Esophagus muscularis mucosa (tissue), 4 donors: ENCODE measurements around the gene DAB1. TPM values are rescaled to one million over a fixed set of nuclear protein-coding genes. Genes with fewer than 3 reads are reported as not detected.

Experiments
- DNase-seq: peaks from one replicate; pipeline ENCODE4 v3.0.0-alpha.2; 2017; ENCODE audit errors: extremely low spot score
- H3K27ac ChIP-seq, 4 donors: fragments of 200-600 bp; sonication (generic); replicated peaks in 1 of 4; 1 replicate in 3 of 4; 2 replicates in 1 of 4; pipeline ENCODE4 v1.5.1; 2016 to 2019; ENCODE audit warnings: mild to moderate bottlenecking in 1 of 4
- H3K27me3 ChIP-seq, 4 donors: fragments of 200-600 bp; sonication (generic); one replicate each; pipeline versions ENCODE4 v1.5.1 to v1.6.0; 2016 to 2019
- H3K36me3 ChIP-seq, 4 donors: fragments of 200-600 bp; sonication (generic); one replicate each; pipeline ENCODE4 v1.5.1; 2016 to 2019
- H3K4me1 ChIP-seq, 4 donors: fragments of 200-600 bp; sonication (generic); one replicate each; pipeline ENCODE4 v1.5.1; 2016 to 2019
- H3K4me3 ChIP-seq, 4 donors: fragments of 200-600 bp; sonication (generic); 1 replicate in 2 of 4; 2 replicates in 2 of 4; pipeline ENCODE4 v1.5.1; 2016 to 2019; ENCODE audit warnings: mild to moderate bottlenecking in 4 of 4, moderate library complexity in 1 of 4
- H3K9me3 ChIP-seq, 4 donors: fragments of 200-600 bp; sonication (generic); 1 replicate in 3 of 4; 2 replicates in 1 of 4; pipeline ENCODE4 v1.5.1; 2016 to 2019
- EP300 ChIP-seq: sonication (generic); formaldehyde crosslinking; IDR thresholded peaks from one replicate; pipeline ENCODE4 v1.6.1; 2017; ENCODE audit warnings: antibody characterized with exemption
- POLR2A ChIP-seq: fragments of 450-650 bp; IDR thresholded peaks from one replicate; pipeline ENCODE4 v1.6.1; 2017; ENCODE audit warnings: antibody characterized with exemption, moderate library complexity, mild to moderate bottlenecking, low read depth
- POLR2AphosphoS5 ChIP-seq, 2 donors: sonication (generic); formaldehyde crosslinking; IDR thresholded peaks; one replicate each; pipeline ENCODE4 v1.6.1; 2017; ENCODE audit warnings: antibody characterized with exemption in 2 of 2
- WGBS: methylation state at CpG from one replicate; pipeline ENCODE4 v1.1.5; 2018; 5-methylcytosine and 5-hydroxymethylcytosine counted together
- intact Hi-C: fragments of 100-400 bp; cut with DNase I; formaldehyde crosslinking; loops from one replicate; pipeline ENCODE4 v1.15.1; 2023
- total RNA-seq, 4 donors: library from RNA; depleted of rRNA; stranded (reverse); fragments of >200 nt; gene quantifications; one replicate each; pipeline versions ENCODE4 v1.1.0 to v1.2.1, GENCODE V29; 2016
- TF ChIP-seq, protein P1 (sequence below), 3 experiments: fragments of 200-600 bp in 2 of 3; fragments of 450-650 bp in 1 of 3; sonication (generic) in 2 of 3; IDR thresholded peaks; one replicate each; pipeline ENCODE4 v1.5.1; 2017 to 2019; ENCODE audit warnings: antibody characterized with exemption in 3 of 3, mild to moderate bottlenecking in 2 of 3, moderate library complexity in 1 of 3

DAB1 gene
- total RNA-seq, 4 donors from 2014 or later: 0.26 to 1.3 (median 0.37) TPM

DNA sequence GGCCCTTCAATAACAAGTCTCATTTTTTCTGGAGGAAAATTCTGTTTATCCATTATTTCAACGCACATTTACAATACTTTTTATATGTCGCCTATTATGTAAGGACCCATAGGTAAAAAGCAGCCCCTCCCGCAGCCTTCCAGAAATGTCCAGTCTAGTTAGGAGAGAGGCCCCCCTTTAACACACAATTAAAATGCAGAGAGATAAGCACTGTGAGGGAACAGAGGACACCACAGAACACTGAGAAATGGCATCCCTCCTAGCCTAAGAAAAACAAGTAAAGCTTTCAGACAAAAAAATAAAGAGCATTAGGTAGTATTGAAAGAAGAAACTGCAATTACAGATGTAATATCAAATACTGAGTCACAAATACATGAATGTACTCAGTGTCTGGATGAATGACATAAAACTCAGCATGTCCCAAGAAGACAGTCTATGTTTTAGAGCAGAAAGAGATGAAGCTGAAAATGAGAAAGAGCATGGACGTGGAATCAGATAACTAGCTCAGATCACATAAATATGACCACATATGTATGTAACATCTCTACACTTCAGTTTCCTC is 62.9 kb downstream of the DAB1 start:
- H3K27ac ChIP-seq: no peak overlapping the region
- WGBS: 91% methylated on average over 4 of the region's 4 CpGs
- peaks cover 0 to 14% (median 9%) of the 10 kb centered on the region in 4 donors for H3K9me3 ChIP-seq
- H3K4me3 ChIP-seq: no peak overlapping the region
- H3K27me3 ChIP-seq: no peaks in the 10 kb centered on the region
- H3K4me1 ChIP-seq: no peaks in the 10 kb centered on the region
- no peaks in the 10 kb centered on the region for H3K36me3 ChIP-seq
- intact Hi-C loops: no loop called here
- TF ChIP-seq EP300 (no peak), POLR2A (no peak), POLR2AphosphoS5 (IDR thresholded peaks at IDR 0.05) (no peak)
- TF ChIP-seq, protein P1, sequence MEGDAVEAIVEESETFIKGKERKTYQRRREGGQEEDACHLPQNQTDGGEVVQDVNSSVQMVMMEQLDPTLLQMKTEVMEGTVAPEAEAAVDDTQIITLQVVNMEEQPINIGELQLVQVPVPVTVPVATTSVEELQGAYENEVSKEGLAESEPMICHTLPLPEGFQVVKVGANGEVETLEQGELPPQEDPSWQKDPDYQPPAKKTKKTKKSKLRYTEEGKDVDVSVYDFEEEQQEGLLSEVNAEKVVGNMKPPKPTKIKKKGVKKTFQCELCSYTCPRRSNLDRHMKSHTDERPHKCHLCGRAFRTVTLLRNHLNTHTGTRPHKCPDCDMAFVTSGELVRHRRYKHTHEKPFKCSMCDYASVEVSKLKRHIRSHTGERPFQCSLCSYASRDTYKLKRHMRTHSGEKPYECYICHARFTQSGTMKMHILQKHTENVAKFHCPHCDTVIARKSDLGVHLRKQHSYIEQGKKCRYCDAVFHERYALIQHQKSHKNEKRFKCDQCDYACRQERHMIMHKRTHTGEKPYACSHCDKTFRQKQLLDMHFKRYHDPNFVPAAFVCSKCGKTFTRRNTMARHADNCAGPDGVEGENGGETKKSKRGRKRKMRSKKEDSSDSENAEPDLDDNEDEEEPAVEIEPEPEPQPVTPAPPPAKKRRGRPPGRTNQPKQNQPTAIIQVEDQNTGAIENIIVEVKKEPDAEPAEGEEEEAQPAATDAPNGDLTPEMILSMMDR (IDR thresholded peaks at IDR 0.05): no peak
- no peak for DNase-seq

DNA sequence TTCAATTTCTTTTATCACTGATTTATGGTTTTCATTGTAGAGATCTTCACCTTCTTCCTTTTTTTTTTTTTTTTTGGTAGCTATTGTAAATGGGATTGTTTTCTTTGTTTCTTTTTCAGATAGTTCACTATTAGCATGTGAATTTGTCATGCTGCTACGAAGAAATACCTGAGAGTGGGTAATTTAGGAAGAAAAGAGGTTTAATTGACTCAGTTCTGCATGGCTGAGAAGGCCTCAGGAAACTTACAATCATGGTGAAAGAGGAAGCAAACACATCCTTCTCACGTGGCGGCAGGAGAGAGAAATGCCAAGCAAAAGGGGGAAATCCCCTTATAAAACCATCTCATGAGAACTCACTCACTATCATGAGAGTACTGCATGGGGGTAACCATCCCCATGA is 66.4 kb downstream of the DAB1 start:
- TF ChIP-seq, protein P1 (IDR thresholded peaks at IDR 0.05): no peak
- TF ChIP-seq POLR2A (no peak), EP300 (no peak), POLR2AphosphoS5 (IDR thresholded peaks at IDR 0.05) (no peak)
- intact Hi-C loops: no loop called here
- Histone ChIP-seq H3K27me3 (no peaks in the 10 kb centered on the region), H3K4me1 (no peaks in the 10 kb centered on the region), H3K4me3 (no peak overlapping the region), H3K36me3 (no peaks in the 10 kb centered on the region), H3K27ac (no peak overlapping the region), H3K9me3 (peaks cover 0 to 14% (median 9%) of the 10 kb centered on the region in 4 donors)
- no peak for DNase-seq
- 67% methylated on average over 3 of the region's 3 CpGs for WGBS

DNA sequence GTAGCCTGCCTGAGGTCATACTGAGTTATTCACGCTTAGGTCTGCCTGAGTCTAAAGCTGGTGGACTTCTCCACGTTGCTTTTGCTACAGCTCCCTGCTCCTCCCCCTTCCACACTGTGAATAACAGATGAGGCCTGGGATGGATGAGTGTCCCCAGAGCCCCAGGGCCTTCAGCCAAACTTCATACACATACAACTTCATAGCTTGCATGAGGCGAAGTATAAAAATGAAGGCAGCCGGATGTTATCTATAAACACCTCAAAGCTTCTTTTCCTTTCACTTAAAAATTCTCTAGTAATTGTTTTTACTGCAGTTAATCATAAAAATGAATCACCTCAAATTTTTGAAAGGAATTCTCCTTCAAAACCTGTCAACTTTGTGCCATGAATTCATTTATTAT is 70.2 kb downstream of the DAB1 start:
- Histone ChIP-seq H3K36me3 (no peaks in the 10 kb centered on the region), H3K27me3 (no peaks in the 10 kb centered on the region), H3K4me1 (no peaks in the 10 kb centered on the region), H3K4me3 (no peak overlapping the region), H3K9me3 (peaks cover 0 to 9% (median 5%) of the 10 kb centered on the region in 4 donors), H3K27ac (no peak overlapping the region)
- TF ChIP-seq EP300 (no peak), POLR2AphosphoS5 (IDR thresholded peaks at IDR 0.05) (no peak), POLR2A (no peak)
- TF ChIP-seq, protein P1 (IDR thresholded peaks at IDR 0.05): no peak
- no peak for DNase-seq
- intact Hi-C loops: no loop called here
- 59% methylated on average over 4 of the region's 4 CpGs for WGBS

DNA sequence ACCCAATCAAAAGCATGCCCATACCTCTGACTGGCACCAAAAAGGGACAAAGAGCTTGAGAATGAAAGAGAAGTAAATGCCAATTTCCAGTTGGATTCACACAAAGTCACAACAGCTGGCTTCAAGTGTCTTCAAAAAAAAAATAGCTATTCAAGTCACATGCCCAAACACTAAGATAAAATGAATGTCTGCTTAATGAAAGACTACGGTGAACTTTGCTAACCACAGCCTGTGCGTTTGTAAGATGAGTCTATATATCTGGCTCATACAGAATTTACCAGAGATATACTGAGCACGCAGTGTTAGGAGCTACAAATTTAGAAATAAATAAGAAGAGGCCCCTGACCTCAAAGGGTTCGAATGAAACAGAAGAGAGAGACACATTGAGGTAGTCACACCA is 73.2 kb downstream of the DAB1 start:
- Histone ChIP-seq H3K27me3 (no peaks in the 10 kb centered on the region), H3K27ac (no peak overlapping the region), H3K4me1 (no peaks in the 10 kb centered on the region), H3K4me3 (no peak overlapping the region), H3K36me3 (no peaks in the 10 kb centered on the region), H3K9me3 (no peaks in the 10 kb centered on the region)
- TF ChIP-seq POLR2A (no peak), POLR2AphosphoS5 (IDR thresholded peaks at IDR 0.05) (no peak), EP300 (no peak)
- TF ChIP-seq, protein P1 (IDR thresholded peaks at IDR 0.05): no peak
- WGBS: 82% methylated on average over 4 of the region's 4 CpGs
- DNase-seq: no peak
- intact Hi-C loops: no loop called here

DNA sequence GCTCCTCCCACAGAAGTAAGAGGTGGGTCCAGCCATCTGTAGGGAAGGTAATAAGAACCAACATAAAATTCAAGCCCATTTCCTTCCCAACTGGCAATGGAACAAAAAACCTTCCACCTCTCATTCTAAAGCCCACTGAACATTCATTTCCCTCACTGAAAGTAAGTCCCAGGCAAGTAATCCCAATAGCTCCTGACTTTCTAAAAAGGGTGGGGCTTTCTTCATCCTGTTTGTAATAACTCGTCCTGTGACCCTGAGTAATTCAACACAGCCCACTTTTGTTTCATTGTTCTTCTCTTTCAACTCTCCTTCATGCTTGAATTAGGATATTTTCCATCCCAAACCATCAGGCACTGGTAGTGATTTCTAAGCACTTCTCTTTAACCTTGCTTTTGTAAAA is 74.9 kb downstream of the DAB1 start:
- no peak overlapping the region for H3K4me3 ChIP-seq
- no peak for DNase-seq
- no peak overlapping the region for H3K27ac ChIP-seq
- H3K36me3 ChIP-seq: no peaks in the 10 kb centered on the region
- no peaks in the 10 kb centered on the region for H3K27me3 ChIP-seq
- TF ChIP-seq POLR2A: no peak
- TF ChIP-seq EP300: no peak
- TF ChIP-seq, protein P1 (IDR thresholded peaks at IDR 0.05): no peak
- TF ChIP-seq POLR2AphosphoS5 (IDR thresholded peaks at IDR 0.05): no peak
- intact Hi-C loops: no loop called here
- no peaks in the 10 kb centered on the region for H3K4me1 ChIP-seq
- 77% methylated on average over 1 of the region's 1 CpG for WGBS
- no peaks in the 10 kb centered on the region for H3K9me3 ChIP-seq
